Osteoblast (primary cell): ENCODE results near the gene MAGOH. TPM values are rescaled to one million over a fixed set of nuclear protein-coding genes. Genes with fewer than 3 reads are reported as not detected.

Experiments used
- DNase-seq: peaks from one replicate; pipeline ENCODE4 v3.0.0; 2011; ENCODE audit warnings: low spot score, mixed read lengths; ENCODE audit not compliant: insufficient read length; ENCODE audit errors: missing footprints
- H2AFZ ChIP-seq: 2 replicates; pipeline ENCODE4 v1.6.0; 2011; ENCODE audit warnings: mild to moderate bottlenecking, low read length
- H3K27ac ChIP-seq: 2 replicates; pipeline ENCODE4 v1.5.1; 2011; ENCODE audit warnings: mild to moderate bottlenecking, low read depth, low read length, moderate library complexity
- H3K27me3 ChIP-seq: 2 replicates; pipeline ENCODE4 v1.6.0; 2012; ENCODE audit warnings: mild to moderate bottlenecking, control low read depth, inconsistent platforms, low read length, moderate library complexity; ENCODE audit not compliant: insufficient read depth
- H3K36me3 ChIP-seq: 2 replicates; pipeline ENCODE4 v1.5.1; 2011; ENCODE audit warnings: mild to moderate bottlenecking, low read length, control low read depth, moderate library complexity; ENCODE audit not compliant: insufficient read depth
- H3K4me1 ChIP-seq: 2 replicates; pipeline ENCODE4 v1.5.1; 2011; ENCODE audit warnings: mild to moderate bottlenecking, low read length, control low read depth, moderate library complexity; ENCODE audit not compliant: insufficient read depth
- H3K4me2 ChIP-seq: 2 replicates; pipeline ENCODE4 v1.6.0; 2011; ENCODE audit warnings: mild to moderate bottlenecking, low read length; ENCODE audit not compliant: insufficient read depth
- H3K4me3 ChIP-seq: fragments of 200-600 bp; sonication (generic); 3 replicates; pipeline ENCODE4 v1.5.1; 2012; ENCODE audit warnings: mild to moderate bottlenecking, low read length, inconsistent platforms; ENCODE audit not compliant: insufficient read depth
- H3K79me2 ChIP-seq: 2 replicates; pipeline ENCODE4 v1.6.0; 2012; ENCODE audit warnings: mild to moderate bottlenecking, low read length, control low read depth, inconsistent platforms; ENCODE audit not compliant: insufficient read depth
- H3K9me3 ChIP-seq: 2 replicates; pipeline ENCODE4 v1.5.1; 2011; ENCODE audit warnings: low read depth, low read length, control low read depth
- H4K20me1 ChIP-seq: 2 replicates; pipeline ENCODE4 v1.6.0; 2012; ENCODE audit warnings: mild to moderate bottlenecking, low read length, control low read depth; ENCODE audit not compliant: insufficient read depth
- CTCF ChIP-seq: IDR thresholded peaks from 2 replicates; pipeline ENCODE4 v1.5.1; 2011; ENCODE audit warnings: mild to moderate bottlenecking, low read depth, low read length, moderate library complexity; ENCODE audit errors: extremely low read depth
- total RNA-seq: library from RNA; depleted of rRNA; stranded (reverse); fragments of >200 nt; gene quantifications from 2 replicates; pipeline ENCODE4 v1.2.3, GENCODE V29; 2012

The MAGOH gene
- total RNA-seq, 1 donor: 22.8 TPM

DNA sequence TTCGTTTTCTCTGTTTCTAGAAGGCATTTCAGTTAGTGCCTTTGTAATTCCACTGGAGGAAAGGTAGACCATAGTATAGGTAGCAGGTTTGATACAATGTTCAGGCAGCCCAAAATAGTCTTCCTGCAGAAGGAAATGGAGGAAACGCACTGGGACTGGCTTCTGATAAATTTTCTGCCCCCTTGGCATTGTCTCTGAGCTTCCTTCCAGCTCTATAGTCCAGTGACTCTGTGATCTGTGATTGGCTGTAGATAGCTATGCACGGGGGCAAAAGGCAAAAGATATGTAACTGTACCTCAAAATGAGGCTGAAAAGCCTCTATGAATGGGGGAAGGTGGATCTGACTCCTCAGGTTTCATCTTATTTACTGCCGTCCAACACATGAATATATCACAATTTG, 5.8 kb upstream of the MAGOH start:
- Histone ChIP-seq H3K9me3 (no peaks in the 10 kb centered on the region), H3K4me1 (peaks cover 13% of the 10 kb centered on the region), H3K36me3 (no peaks in the 10 kb centered on the region), H3K27me3 (no peaks in the 10 kb centered on the region), H3K4me2 (no peak overlapping the region), H3K4me3 (no peak overlapping the region), H3K27ac (no peak overlapping the region), H4K20me1 (no peaks in the 10 kb centered on the region), H3K79me2 (no peaks in the 10 kb centered on the region), H2AFZ (no peak overlapping the region)
- no peak for DNase-seq
- no peak for TF ChIP-seq CTCF

DNA sequence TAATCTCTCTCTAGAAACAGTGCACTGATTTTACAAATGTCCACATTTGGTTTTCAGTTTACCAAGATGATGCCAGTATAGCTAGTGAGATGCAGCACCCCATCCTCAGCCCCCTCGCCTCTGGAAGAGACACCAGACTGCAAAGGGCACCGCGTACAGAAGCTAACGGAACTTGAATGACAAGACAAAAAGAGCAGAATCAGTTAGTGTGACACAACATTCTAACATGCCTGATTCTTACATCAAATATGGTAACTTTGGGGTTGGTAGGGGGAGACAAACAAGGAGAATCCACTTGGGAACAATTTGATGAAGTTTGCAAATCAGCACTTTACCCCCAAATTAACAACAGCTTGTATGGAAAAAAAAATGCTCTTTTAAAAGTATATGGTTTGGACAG, 4.1 kb upstream of the MAGOH start:
- H3K4me3 ChIP-seq: no peak overlapping the region

GRCh38 chr1:53241828-53242227, 3.5 kb upstream of the MAGOH start:
- H3K9me3 ChIP-seq: no peaks in the 10 kb centered on the region
- no peaks in the 10 kb centered on the region for H4K20me1 ChIP-seq
- no peak overlapping the region for H2AFZ ChIP-seq
- no peak overlapping the region for H3K27ac ChIP-seq
- H3K4me2 ChIP-seq: no peak overlapping the region
- no peaks in the 10 kb centered on the region for H3K36me3 ChIP-seq
- TF ChIP-seq CTCF: no peak
- DNase-seq: no peak
- peaks cover 22% of the 10 kb centered on the region for H3K4me1 ChIP-seq
- no peaks in the 10 kb centered on the region for H3K27me3 ChIP-seq
- H3K4me3 ChIP-seq: no peak overlapping the region
- H3K79me2 ChIP-seq: peaks cover 18% of the 10 kb centered on the region

More for the DNA sequence above, 4.1 kb upstream of the MAGOH start:
- H3K79me2 ChIP-seq: peaks cover 12% of the 10 kb centered on the region
- H3K27ac ChIP-seq: no peak overlapping the region
- H4K20me1 ChIP-seq: no peaks in the 10 kb centered on the region
- H3K27me3 ChIP-seq: no peaks in the 10 kb centered on the region
- no peak for TF ChIP-seq CTCF
- no peaks in the 10 kb centered on the region for H3K36me3 ChIP-seq
- H3K4me1 ChIP-seq: peaks cover 23% of the 10 kb centered on the region
- H3K4me2 ChIP-seq: no peak overlapping the region
- no peak overlapping the region for H2AFZ ChIP-seq
- H3K9me3 ChIP-seq: no peaks in the 10 kb centered on the region
- DNase-seq: no peak

- Histone ChIP-seq H3K27ac (peak overlapping the region; percentile 88), H2AFZ (peak overlapping the region; percentile 97), H3K4me3 (peak overlapping the region; percentile 86), H4K20me1 (peaks cover 3% of the 10 kb centered on the region), H3K79me2 (peaks cover 44% of the 10 kb centered on the region), H3K4me2 (peak overlapping the region; percentile 98), H3K9me3 (no peaks in the 10 kb centered on the region), H3K36me3 (peaks cover 34% of the 10 kb centered on the region), H3K27me3 (no peaks in the 10 kb centered on the region), H3K4me1 (peaks cover 15% of the 10 kb centered on the region)
- no peak for DNase-seq
- TF ChIP-seq CTCF: no peak
Measured at GRCh38 chr1:53237638-53238037, 680 bp downstream of the MAGOH start.
